Ovary (tissue), 3 donors: ENCODE results near the gene PRKCE.

Experiments
- CTCF ChIP-seq, 3 donors: fragments of 450-650 bp in 2 of 3; fragments of 200-600 bp in 1 of 3; IDR thresholded peaks; one replicate each; pipeline versions ENCODE4 v1.5.1 to v1.8.0; 2016 to 2022; ENCODE audit warnings: antibody characterized with exemption in 3 of 3, mild to moderate bottlenecking in 1 of 3
- EP300 ChIP-seq: sonication (generic); formaldehyde crosslinking; IDR thresholded peaks from one replicate; pipeline ENCODE4 v1.6.1; 2017; ENCODE audit warnings: antibody characterized with exemption
- POLR2A ChIP-seq: fragments of 450-650 bp; IDR thresholded peaks from one replicate; pipeline ENCODE4 v1.6.1; 2017; ENCODE audit warnings: antibody characterized with exemption, mild to moderate bottlenecking, moderate library complexity
- donor health status: DM: no; HTN: no; CAD: no.

- TF ChIP-seq CTCF (IDR thresholded peaks at IDR 0.05), result no peak
- no peak for TF ChIP-seq POLR2A
- no peak for TF ChIP-seq EP300
These were observed 24.6 kb downstream of the PRKCE start for GRCh38 chr2:45676088-45676487.
